ENCODE data around the gene ARHGAP33. TPM values are rescaled to one million over a fixed set of nuclear protein-coding genes. Genes with fewer than 3 reads are reported as not detected.

The ARHGAP33 gene
- total RNA-seq, 1 experiment from 2014 or later, result 19.5 TPM

- no peak overlapping the region for H3K27ac ChIP-seq (ENCODE audit: insufficient read length, low read depth, low read length)
- Mint-ChIP-seq H3K36me3 (ENCODE audit: insufficient read depth in 1 of 3, low read depth in 3 of 3) (peaks cover 28 to 43% (median 37%) of the 10 kb centered on the region in 3 experiments; a peak in 6 of 7 replicates), H3K9me3 (no peaks in the 10 kb centered on the region), H3K4me1 (peaks cover 11 to 21% of the 10 kb centered on the region in 2 experiments), H3K4me3 (peak overlapping the region; percentile 71 to 90), H3K27ac (no peak overlapping the region), H3K27me3 (ENCODE audit: low read depth) (no peaks in the 10 kb centered on the region)
- H3K4me1 ChIP-seq (ENCODE audit: insufficient read depth, low read length), result no peaks in the 10 kb centered on the region
- no peak overlapping the region for H2AFZ ChIP-seq (ENCODE audit: low read length)
- no peaks in the 10 kb centered on the region for H3K9me3 ChIP-seq (ENCODE audit: control insufficient read depth, low read depth, low read length)
- H2BK12ac ChIP-seq (ENCODE audit: insufficient read length, low read depth, low read length), result no peak overlapping the region
- H4K5ac ChIP-seq (ENCODE audit: insufficient read length, low read depth, low read length), result no peak overlapping the region
- H3K14ac ChIP-seq (ENCODE audit: insufficient read depth, low read length), result no peak overlapping the region
- H3K4me2 ChIP-seq (ENCODE audit: insufficient read depth, insufficient read length, low read length), result peak overlapping the region; percentile 58
- no peak overlapping the region for H3K4ac ChIP-seq (ENCODE audit: low read depth, low read length)
- no peak overlapping the region for H2BK5ac ChIP-seq (ENCODE audit: insufficient read length, low read length)
- no peak overlapping the region for H3K56ac ChIP-seq (ENCODE audit: insufficient read length, low read depth, low read length)
- H3K27me3 ChIP-seq (ENCODE audit: insufficient read depth, low read length), result no peaks in the 10 kb centered on the region
- no peak overlapping the region for H4K8ac ChIP-seq (replicated peaks; ENCODE audit: insufficient read length, low read depth, low read length)
- H2BK120ac ChIP-seq (ENCODE audit: low read depth, low read length, poor library complexity, severe bottlenecking), result no peak overlapping the region
- H4K20me1 ChIP-seq (ENCODE audit: control insufficient read depth, insufficient read depth, insufficient read length), result no peaks in the 10 kb centered on the region
- H3K23ac ChIP-seq (ENCODE audit: insufficient read length, low read depth, low read length), result no peak overlapping the region
- H3K79me1 ChIP-seq (ENCODE audit: insufficient read depth, low read depth, low read length, poor library complexity, severe bottlenecking), result no peaks in the 10 kb centered on the region
- H2BK15ac ChIP-seq (ENCODE audit: low read depth, low read length), result no peak overlapping the region
- no peaks in the 10 kb centered on the region for H3K79me2 ChIP-seq (ENCODE audit: insufficient read depth, low read length)
- DNase-seq, result no peak
- TF ChIP-seq CTCF (conservative IDR thresholded peaks at IDR 0.05), result no peak
- no peak overlapping the region for H3K18ac ChIP-seq (ENCODE audit: insufficient read length, low read depth, low read length)
- no CpG with 5 or more reads among the region's 16 CpGs for WGBS (ENCODE audit: extremely low coverage, insufficient read length, low lambda C conversion rate)
- no peak overlapping the region for H3K9ac ChIP-seq (ENCODE audit: extremely low read depth, insufficient read length, low read length)
- H3K23me2 ChIP-seq (ENCODE audit: insufficient read length, low read depth, low read length, poor library complexity, severe bottlenecking), result peaks cover 12% of the 10 kb centered on the region
- H4K91ac ChIP-seq (ENCODE audit: insufficient read length, low read depth, low read length), result no peak overlapping the region
- H2AK5ac ChIP-seq (ENCODE audit: insufficient read length, low read length), result no peak overlapping the region
- no peak overlapping the region for H2BK20ac ChIP-seq (ENCODE audit: low read depth, low read length, poor library complexity, severe bottlenecking)
- no peak overlapping the region for H3T11ph ChIP-seq (ENCODE audit: low read length)
Measured at GRCh38 chr19:35740108-35740422, 35.3 kb upstream of the ARHGAP33 start.

Data from H9 (cell line).